Activated naive CD4-positive, alpha-beta T cell treated with anti-CD3 and anti-CD28 coated beads for 36 hours (primary cell): Measurements from ENCODE around the gene FHIT. TPM values are rescaled to one million over a fixed set of nuclear protein-coding genes. Genes with fewer than 3 reads are reported as not detected.

ENCODE experiments used
- CTCF ChIA-PET: fragments of 350-600 bp; sonication (Branson Sonifier 250); formaldehyde crosslinking; loops from one replicate; lab custom pipeline; 2021; ENCODE audit warnings: antibody characterized with exemption; lab: Charles Lee
- DNase-seq: peaks from one replicate; pipeline ENCODE4 v3.0.0-alpha.2; 2020
- H3K27ac Mint-ChIP-seq: one replicate; pipeline ENCODE4 v1.8.0; 2021; ENCODE audit warnings: mild to moderate bottlenecking, mixed read lengths
- H3K27me3 Mint-ChIP-seq: one replicate; pipeline ENCODE4 v1.8.0; 2021; ENCODE audit warnings: low read depth, mixed read lengths
- H3K36me3 Mint-ChIP-seq: one replicate; pipeline ENCODE4 v1.8.0; 2021; ENCODE audit warnings: low read depth, mixed read lengths
- H3K4me1 Mint-ChIP-seq: one replicate; pipeline ENCODE4 v1.8.0; 2021; ENCODE audit warnings: low read depth, mixed read lengths
- H3K4me3 Mint-ChIP-seq: one replicate; pipeline ENCODE4 v1.8.0; 2021; ENCODE audit warnings: mild to moderate bottlenecking, moderate library complexity, mixed read lengths
- H3K9me3 Mint-ChIP-seq: one replicate; pipeline ENCODE4 v1.8.0; 2021; ENCODE audit warnings: mixed read lengths
- intact Hi-C: fragments of 100-400 bp; cut with micrococcal nuclease; formaldehyde crosslinking; loops from one replicate; pipeline ENCODE4 v1.15.1; 2023
- total RNA-seq, 2 experiments: library from RNA; stranded (reverse); gene quantifications; one replicate each; pipeline ENCODE4 v1.2.3, GENCODE V29; 2021

FHIT gene
- total RNA-seq, 2 experiments from 2014 or later: 20.2 to 22.7 TPM

DNA sequence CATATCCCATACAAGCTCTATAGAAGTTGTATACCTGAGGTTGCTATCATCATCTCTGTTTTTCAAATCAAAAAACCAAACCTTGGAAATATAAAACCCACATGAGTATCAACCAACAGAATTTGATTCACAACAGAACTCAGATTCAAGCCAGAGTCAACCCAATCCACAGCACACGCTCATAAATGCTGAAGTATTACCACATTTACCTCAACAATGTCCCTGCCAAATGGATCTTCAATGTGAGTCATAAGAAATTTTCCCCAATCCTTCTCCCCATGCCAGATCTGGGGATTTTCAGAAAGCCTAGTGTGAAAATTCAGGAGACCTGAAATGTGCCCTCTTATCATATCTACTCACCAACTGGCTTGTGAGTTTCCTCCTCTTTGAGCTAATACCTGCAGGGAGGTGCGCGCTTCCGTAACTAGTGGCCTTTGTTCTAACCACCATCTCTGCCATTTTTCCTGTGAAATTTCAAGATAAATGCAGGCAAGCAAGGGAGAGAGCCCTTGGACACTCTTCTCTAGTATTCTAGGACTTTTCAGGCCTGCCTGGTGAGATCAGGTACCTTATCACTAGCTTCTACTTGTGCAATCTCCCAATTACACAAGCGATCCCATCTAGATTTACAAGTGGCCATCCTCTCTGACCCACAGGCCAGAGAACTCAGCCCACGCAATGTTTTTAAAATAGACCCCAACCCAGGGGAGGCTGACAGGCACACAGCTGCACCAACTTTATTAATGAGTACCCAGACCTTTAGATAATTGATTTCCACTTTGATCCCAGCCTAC, 1124.5 kb downstream of the FHIT start:
- Mint-ChIP-seq H3K27ac (no peak overlapping the region), H3K4me1 (peaks cover 10% of the 10 kb centered on the region), H3K4me3 (no peak overlapping the region), H3K36me3 (no peaks in the 10 kb centered on the region), H3K27me3 (no peaks in the 10 kb centered on the region), H3K9me3 (no peaks in the 10 kb centered on the region)
- CTCF ChIA-PET: interaction anchor here (0.6 kb wide), 1 partner anchor 164 kb away, joined by 3 read pairs; no protein-coding TSS in a partner anchor
- DNase-seq: no peak
- intact Hi-C loops: no loop called here

DNA sequence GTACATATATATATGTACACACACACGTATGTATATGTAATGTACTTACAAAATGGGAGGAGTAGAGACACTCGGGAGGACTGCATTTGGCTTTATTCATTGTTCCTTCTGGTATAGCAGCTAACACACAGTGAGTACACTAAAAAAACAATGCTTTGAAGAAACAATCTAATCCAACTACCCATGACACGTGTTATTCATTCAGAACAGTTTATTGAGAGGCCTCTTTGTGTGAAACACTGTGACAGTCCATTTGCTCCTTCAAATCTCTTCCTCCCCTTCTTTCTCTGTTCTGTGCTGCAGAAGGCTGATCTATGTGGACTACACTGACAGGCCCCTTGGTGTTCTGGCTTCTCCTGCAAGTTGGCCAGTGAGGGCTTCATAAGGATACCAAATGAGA, 1125.6 kb downstream of the FHIT start:
- CTCF ChIA-PET: no interaction called here
- Mint-ChIP-seq H3K36me3 (no peaks in the 10 kb centered on the region), H3K9me3 (no peaks in the 10 kb centered on the region), H3K27ac (no peak overlapping the region), H3K27me3 (no peaks in the 10 kb centered on the region), H3K4me3 (no peak overlapping the region), H3K4me1 (peaks cover 8% of the 10 kb centered on the region)
- intact Hi-C loops: no loop called here
- DNase-seq: no peak

DNA sequence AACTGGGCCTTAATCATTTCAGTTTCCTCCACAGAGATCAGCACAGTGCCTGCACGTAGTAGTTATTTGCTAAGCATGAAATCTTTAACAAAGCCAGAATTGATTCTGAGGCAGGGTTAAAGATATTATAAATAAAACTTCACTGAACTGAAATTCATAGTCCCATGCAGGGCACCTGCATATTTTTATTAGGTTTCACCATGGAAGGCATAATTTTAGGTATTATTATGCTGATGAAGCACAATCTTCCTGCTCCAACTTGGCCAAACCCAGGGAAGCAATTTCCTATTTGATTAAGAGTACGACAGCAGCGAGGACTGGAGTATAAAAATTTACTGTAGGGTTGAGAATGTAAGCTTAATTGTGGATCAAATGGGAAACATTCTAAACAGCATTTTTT, 1131.0 kb downstream of the FHIT start:
- Mint-ChIP-seq H3K36me3 (no peaks in the 10 kb centered on the region), H3K4me1 (peaks cover 8% of the 10 kb centered on the region), H3K27ac (no peak overlapping the region), H3K4me3 (no peak overlapping the region), H3K27me3 (no peaks in the 10 kb centered on the region), H3K9me3 (no peaks in the 10 kb centered on the region)
- intact Hi-C loops: no loop called here
- DNase-seq: no peak
- CTCF ChIA-PET: no interaction called here

DNA sequence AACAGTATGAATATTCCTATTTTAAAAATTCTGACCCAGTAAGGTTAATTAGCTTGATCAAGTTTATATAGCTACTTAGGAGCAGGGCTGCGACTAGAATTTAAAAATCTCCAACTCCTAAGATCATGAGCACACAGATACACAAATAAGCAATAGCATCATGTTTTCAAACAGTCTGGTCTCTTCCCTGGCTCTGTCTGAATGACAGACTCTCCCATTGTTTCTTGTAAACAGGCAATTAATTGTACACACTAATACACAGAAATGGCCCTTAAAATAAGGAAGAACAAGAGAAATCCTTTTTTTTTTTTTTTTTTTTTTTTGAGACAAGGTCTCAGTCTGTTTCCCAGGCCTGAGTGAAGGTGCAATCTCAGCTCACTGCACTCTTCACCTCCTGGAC, 1137.1 kb downstream of the FHIT start:
- Mint-ChIP-seq H3K27me3 (no peaks in the 10 kb centered on the region), H3K9me3 (no peaks in the 10 kb centered on the region), H3K27ac (no peak overlapping the region), H3K4me1 (peaks cover 2% of the 10 kb centered on the region), H3K4me3 (no peak overlapping the region), H3K36me3 (no peaks in the 10 kb centered on the region)
- intact Hi-C loops: no loop called here
- CTCF ChIA-PET: no interaction called here
- no peak for DNase-seq

DNA sequence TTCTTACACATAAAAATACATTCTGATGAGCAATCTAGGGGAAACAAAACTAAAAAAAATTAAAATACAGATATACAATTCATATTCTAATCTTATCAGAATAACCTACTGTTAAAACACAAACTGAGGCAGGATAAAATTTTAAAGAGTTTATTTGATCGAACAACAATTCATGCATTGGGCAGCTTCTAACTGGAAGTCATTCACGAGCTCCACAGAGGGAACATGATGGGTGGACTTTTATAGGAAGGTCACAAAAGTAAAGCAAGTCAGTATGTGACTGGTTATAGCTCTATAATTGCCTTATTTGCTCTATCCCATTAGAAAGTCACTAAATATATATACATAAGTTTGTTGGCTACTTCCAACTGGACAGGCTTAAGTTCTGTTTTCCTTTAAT, 1144.0 kb downstream of the FHIT start:
- CTCF ChIA-PET: no interaction called here

DNA sequence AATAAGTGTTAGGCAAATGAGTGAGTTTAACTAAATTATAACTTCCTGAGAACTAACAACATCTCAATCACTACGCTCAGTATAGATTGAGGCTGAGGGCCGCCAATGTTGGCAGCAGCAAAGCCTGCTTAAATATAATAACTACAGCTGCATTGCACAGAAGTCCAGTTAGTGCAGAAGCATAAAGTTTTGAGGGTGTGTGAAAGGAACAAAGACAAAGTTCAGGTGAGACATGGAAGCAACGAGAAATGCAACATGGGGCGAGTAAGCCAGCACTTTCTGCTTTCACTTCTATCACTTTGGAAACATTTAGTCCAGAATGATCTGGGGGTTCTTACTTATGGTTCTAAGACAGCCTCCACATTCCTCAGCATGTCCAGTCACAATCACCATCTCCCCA, 1149.1 kb downstream of the FHIT start:
- DNase-seq: no peak
- Mint-ChIP-seq H3K27ac (no peak overlapping the region), H3K4me1 (peaks cover 31% of the 10 kb centered on the region), H3K9me3 (no peaks in the 10 kb centered on the region), H3K36me3 (no peaks in the 10 kb centered on the region), H3K4me3 (no peak overlapping the region), H3K27me3 (no peaks in the 10 kb centered on the region)
- CTCF ChIA-PET: no interaction called here
- intact Hi-C loops: no loop called here

More for the DNA sequence above, 1144.0 kb downstream of the FHIT start:
- peaks cover 29% of the 10 kb centered on the region for H3K4me1 Mint-ChIP-seq
- no peaks in the 10 kb centered on the region for H3K27me3 Mint-ChIP-seq
- H3K27ac Mint-ChIP-seq: no peak overlapping the region
- DNase-seq: no peak
- no peaks in the 10 kb centered on the region for H3K36me3 Mint-ChIP-seq
- H3K9me3 Mint-ChIP-seq: no peaks in the 10 kb centered on the region
- H3K4me3 Mint-ChIP-seq: no peak overlapping the region
- intact Hi-C loops: no loop called here

DNA sequence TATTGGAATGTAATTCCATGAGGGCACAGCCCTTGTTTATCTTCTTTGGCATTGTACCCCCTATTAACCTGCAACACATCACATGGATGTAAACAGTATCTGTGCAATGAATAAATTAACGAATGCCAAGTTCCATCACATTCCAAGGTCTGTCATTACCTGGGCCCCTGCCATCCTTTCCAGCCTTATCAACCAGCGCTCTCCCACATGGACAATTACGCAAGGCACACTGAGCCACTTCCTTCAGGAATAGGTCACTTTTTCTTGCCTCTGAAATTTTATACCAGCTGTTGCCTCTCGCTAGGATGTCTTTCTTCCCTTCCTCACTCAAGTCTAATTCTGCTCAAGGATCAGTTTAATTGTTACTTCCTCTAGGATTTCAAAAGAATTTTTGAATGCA, 1149.6 kb downstream of the FHIT start:
- Mint-ChIP-seq H3K27ac (no peak overlapping the region), H3K4me1 (peaks cover 31% of the 10 kb centered on the region), H3K27me3 (no peaks in the 10 kb centered on the region), H3K9me3 (no peaks in the 10 kb centered on the region), H3K4me3 (no peak overlapping the region), H3K36me3 (no peaks in the 10 kb centered on the region)
- intact Hi-C loops: no loop called here
- CTCF ChIA-PET: no interaction called here
- no peak for DNase-seq

DNA sequence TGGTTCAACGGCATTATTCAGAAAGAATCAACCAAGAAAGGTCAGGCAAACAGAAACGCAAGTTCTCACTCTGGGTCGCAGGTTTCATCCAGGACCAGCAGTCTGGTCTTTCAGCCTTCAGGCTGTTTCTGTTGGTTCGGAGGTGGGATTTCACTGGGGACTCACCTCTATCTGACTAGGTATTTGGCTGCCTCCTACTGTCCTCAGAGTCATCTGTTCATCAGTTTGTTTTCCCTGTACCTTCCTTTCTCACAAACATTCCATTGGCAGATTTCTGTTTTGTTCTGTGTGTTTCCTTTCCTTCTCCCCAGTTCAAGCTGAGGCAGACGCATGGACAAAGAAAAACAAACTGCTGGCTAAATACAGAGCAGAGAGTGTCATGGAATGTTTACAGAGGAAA, 1154.8 kb downstream of the FHIT start:
- H3K4me3 Mint-ChIP-seq: no peak overlapping the region
- no peaks in the 10 kb centered on the region for H3K9me3 Mint-ChIP-seq
- intact Hi-C loops: no loop called here
- H3K4me1 Mint-ChIP-seq: peaks cover 23% of the 10 kb centered on the region
- DNase-seq: no peak
- H3K27ac Mint-ChIP-seq: no peak overlapping the region
- H3K27me3 Mint-ChIP-seq: no peaks in the 10 kb centered on the region
- CTCF ChIA-PET: no interaction called here
- no peaks in the 10 kb centered on the region for H3K36me3 Mint-ChIP-seq

DNA sequence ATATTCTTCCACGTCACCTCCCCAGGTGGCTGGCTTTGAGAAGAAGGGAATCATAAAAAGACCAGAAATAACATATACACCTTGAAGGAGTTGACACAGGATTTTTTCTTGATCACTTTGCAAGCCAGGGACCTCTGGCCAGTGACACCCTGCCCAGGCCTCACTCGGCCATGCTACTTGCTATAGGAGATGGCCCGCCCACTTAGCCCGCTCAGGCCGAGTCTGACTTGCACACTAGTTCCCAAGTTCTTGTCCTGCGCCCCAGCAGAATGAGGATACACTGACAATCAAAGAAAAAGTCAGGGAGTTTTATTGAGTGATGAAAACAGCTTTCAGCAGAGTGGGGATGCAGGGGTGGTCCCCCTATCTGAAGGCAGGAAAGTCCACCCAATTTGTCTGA, 1155.3 kb downstream of the FHIT start:
- H3K27ac Mint-ChIP-seq: no peak overlapping the region
- no peak for DNase-seq
- CTCF ChIA-PET: interaction anchor here (1.5 kb wide), 1 partner anchor 7 kb away, joined by 3 read pairs; no protein-coding TSS in a partner anchor
- H3K27me3 Mint-ChIP-seq: no peaks in the 10 kb centered on the region
- H3K4me1 Mint-ChIP-seq: peaks cover 27% of the 10 kb centered on the region
- intact Hi-C loops: no loop called here
- H3K9me3 Mint-ChIP-seq: no peaks in the 10 kb centered on the region
- H3K36me3 Mint-ChIP-seq: no peaks in the 10 kb centered on the region
- no peak overlapping the region for H3K4me3 Mint-ChIP-seq

DNA sequence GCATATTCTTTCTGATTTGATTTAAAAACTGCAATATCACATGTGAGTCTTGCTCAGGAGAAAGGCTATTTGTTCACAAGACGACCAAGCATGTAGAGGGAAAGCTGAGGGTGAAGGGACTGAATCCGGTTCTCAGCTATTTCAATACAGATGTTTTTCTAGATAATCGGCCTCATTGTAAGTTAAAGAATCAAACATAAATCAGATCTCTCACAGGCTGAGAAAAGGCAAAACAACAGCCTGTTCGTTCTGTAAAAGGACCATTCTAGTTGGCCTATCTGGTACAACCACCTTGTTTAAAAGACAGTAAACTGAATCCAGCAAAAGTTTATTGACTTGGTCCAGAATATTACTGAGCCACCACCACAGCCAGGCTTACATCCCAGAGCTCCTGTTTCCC, 1155.7 kb downstream of the FHIT start:
- no peaks in the 10 kb centered on the region for H3K9me3 Mint-ChIP-seq
- H3K27me3 Mint-ChIP-seq: no peaks in the 10 kb centered on the region
- peaks cover 31% of the 10 kb centered on the region for H3K4me1 Mint-ChIP-seq
- DNase-seq: no peak
- CTCF ChIA-PET: interaction anchor here (1.0 to 1.5 kb wide), 3 partner anchors 8 to 241 kb away, joined by 3 to 8 read pairs (median 4); no protein-coding TSS in a partner anchor
- no peaks in the 10 kb centered on the region for H3K36me3 Mint-ChIP-seq
- intact Hi-C loops: no loop called here
- H3K4me3 Mint-ChIP-seq: no peak overlapping the region
- H3K27ac Mint-ChIP-seq: no peak overlapping the region

DNA sequence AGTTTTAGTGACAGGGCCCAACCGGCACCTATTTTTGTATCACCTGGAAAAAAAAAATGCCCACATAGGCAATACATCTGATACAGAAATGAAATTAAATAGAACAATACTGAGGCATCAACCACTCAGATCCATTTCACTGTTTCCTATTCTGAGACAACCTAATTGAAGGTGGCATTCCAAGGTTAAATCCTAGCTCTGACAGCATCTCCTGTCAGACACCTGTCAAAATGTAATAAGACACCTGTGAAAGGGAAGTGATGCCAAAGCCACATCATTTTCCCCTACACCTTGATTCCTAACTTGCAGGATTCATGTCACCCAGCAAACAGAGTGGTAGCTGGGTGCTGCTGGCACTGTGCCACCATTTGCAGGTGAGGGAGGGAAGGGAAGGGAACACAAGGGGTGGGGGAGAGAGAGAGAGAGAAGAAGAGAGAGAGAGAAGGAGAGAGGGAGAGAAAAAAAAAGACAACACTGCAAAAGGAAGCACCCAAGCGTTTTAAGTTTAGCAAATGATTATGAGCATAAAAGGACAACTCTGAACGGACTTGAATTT, 1156.8 kb downstream of the FHIT start:
- DNase-seq: peak; percentile 33
- Mint-ChIP-seq H3K4me1 (peaks cover 38% of the 10 kb centered on the region), H3K4me3 (peak overlapping the region; percentile 30), H3K36me3 (no peaks in the 10 kb centered on the region), H3K9me3 (no peaks in the 10 kb centered on the region), H3K27me3 (no peaks in the 10 kb centered on the region), H3K27ac (no peak overlapping the region)
- intact Hi-C loops: no loop called here
- CTCF ChIA-PET: interaction anchor here (1.0 to 1.5 kb wide), 4 partner anchors 9 to 240 kb away, joined by 3 to 8 read pairs (median 4); no protein-coding TSS in a partner anchor

DNA sequence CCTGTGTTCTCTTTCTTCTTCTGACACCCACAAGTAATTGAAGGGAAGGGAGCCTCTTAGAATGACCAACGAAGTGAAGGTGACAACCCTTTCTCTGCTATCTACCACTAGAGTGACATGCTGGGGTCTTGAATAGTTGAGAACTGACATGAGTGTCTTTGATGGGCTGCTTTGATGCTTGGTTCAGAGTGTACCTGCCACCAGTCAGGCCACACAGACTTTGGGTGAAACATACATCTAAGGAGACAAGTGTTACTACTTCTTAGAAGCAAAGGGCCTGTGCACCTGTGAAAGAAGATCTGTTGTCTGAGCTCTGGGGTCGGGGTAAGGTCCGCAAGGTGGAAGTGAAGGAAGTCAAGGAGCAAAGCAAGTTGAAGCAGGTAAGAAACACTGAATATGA, 1160.7 kb downstream of the FHIT start:
- Mint-ChIP-seq H3K4me3 (no peak overlapping the region), H3K27ac (no peak overlapping the region), H3K4me1 (peaks cover 62% of the 10 kb centered on the region), H3K36me3 (peaks cover 8% of the 10 kb centered on the region), H3K27me3 (no peaks in the 10 kb centered on the region), H3K9me3 (peaks cover 3% of the 10 kb centered on the region)
- CTCF ChIA-PET: no interaction called here
- no peak for DNase-seq
- intact Hi-C loops: no loop called here

DNA sequence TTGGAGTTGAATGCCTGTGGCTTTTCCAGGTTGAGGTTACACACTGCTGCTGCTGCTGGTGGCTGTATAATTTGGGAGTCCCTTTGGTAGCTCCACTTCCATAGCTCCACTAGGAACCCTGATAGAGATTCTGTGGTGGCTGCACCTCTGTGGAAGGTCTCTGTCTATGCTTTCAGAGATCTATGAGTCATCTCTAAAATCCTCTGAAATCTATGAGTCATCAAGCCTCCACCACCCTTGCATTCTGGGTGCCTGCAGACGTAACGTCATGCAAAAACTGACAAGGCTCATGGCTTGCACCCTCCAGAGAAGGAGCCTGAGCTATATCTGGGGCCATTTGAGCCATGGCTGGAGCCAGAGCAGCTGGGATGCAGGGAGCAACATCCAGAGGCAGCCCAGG, 1164.4 kb downstream of the FHIT start:
- no peaks in the 10 kb centered on the region for H3K27me3 Mint-ChIP-seq
- intact Hi-C loops: loop anchor here (1.0 to 10.0 kb wide), 5 partner anchors 44 to 1435 kb away; no protein-coding TSS in a partner anchor
- H3K4me1 Mint-ChIP-seq: peaks cover 66% of the 10 kb centered on the region
- no peak overlapping the region for H3K4me3 Mint-ChIP-seq
- H3K9me3 Mint-ChIP-seq: peaks cover 6% of the 10 kb centered on the region
- peaks cover 23% of the 10 kb centered on the region for H3K36me3 Mint-ChIP-seq
- H3K27ac Mint-ChIP-seq: peak overlapping the region; percentile 78
- CTCF ChIA-PET: interaction anchor here (0.6 to 1.0 kb wide), 2 partner anchors 10 to 511 kb away, joined by 3 to 4 read pairs; no protein-coding TSS in a partner anchor
- DNase-seq: peak; percentile 78
